ENCODE data around the gene CHST8. TPM values are rescaled to one million over a fixed set of nuclear protein-coding genes. Genes with fewer than 3 reads are reported as not detected.

Gene CHST8
- total RNA-seq, 2 experiments from 2014 or later: not detected

GRCh38 chr19:33582914-33583313 lies 38.8 kb upstream of the CHST8 start:
- no peak overlapping the region for H3K27ac Mint-ChIP-seq
- peaks cover 7% of the 10 kb centered on the region for H3K9me3 Mint-ChIP-seq
- Histone ChIP-seq H3K36me3 (ENCODE audit: insufficient read depth, low read length) (no peaks in the 10 kb centered on the region), H3K4me3 (ENCODE audit: low read length) (no peak overlapping the region), H3K9me3 (ENCODE audit: control insufficient read depth in 1 of 2, insufficient read depth in 1 of 2, low read length in 2 of 2) (peaks cover 8 to 11% of the 10 kb centered on the region in 2 experiments), H3K27ac (ENCODE audit: low read depth in 1 of 2, low read length in 2 of 2) (no peak overlapping the region), H3K27me3 (ENCODE audit: control insufficient read depth in 1 of 2, insufficient read depth in 2 of 2, low read length in 2 of 2) (no peaks in the 10 kb centered on the region), H3K4me1 (ENCODE audit: insufficient read depth, low read length) (no peaks in the 10 kb centered on the region)
- H3K4me1 Mint-ChIP-seq (ENCODE audit: low read depth): no peaks in the 10 kb centered on the region
- peaks cover 28% of the 10 kb centered on the region for H3K27me3 Mint-ChIP-seq
- H3K4me3 Mint-ChIP-seq: no peak overlapping the region
- ChIA-PET CTCF (no interaction called here), POLR2A (no interaction called here)
- intact Hi-C loops (cut with DNase I, micrococcal nuclease): no loop called here
- ATAC-seq (ENCODE audit: poor library complexity) (no peak), DNase-seq (no peak)
- H3K36me3 Mint-ChIP-seq (ENCODE audit: low read depth): peaks cover 1% of the 10 kb centered on the region
- TF ChIP-seq CTCF (IDR thresholded peaks at IDR 0.05): no peak

GRCh38 chr19:33587150-33587549 lies 34.6 kb upstream of the CHST8 start:
- CTCF ChIA-PET: no interaction called here
- no peak overlapping the region for H3K4me3 Mint-ChIP-seq
- no peak for ATAC-seq (ENCODE audit: poor library complexity)

GRCh38 chr19:33590224-33590623 lies 31.5 kb upstream of the CHST8 start:
- Mint-ChIP-seq H3K9me3 (peaks cover 13% of the 10 kb centered on the region), H3K4me3 (no peak overlapping the region), H3K27ac (no peak overlapping the region), H3K4me1 (ENCODE audit: low read depth) (no peaks in the 10 kb centered on the region), H3K36me3 (ENCODE audit: low read depth) (peaks cover 4% of the 10 kb centered on the region), H3K27me3 (no peaks in the 10 kb centered on the region)
- Histone ChIP-seq H3K36me3 (ENCODE audit: insufficient read depth, low read length) (no peaks in the 10 kb centered on the region), H3K27ac (ENCODE audit: low read depth in 1 of 2, low read length in 2 of 2) (no peak overlapping the region), H3K27me3 (ENCODE audit: control insufficient read depth in 1 of 2, insufficient read depth in 2 of 2, low read length in 2 of 2) (peaks cover 0 to 5% of the 10 kb centered on the region in 2 experiments), H3K4me3 (ENCODE audit: low read length) (no peak overlapping the region), H3K9me3 (ENCODE audit: control insufficient read depth in 1 of 2, insufficient read depth in 1 of 2, low read length in 2 of 2) (peaks cover 4 to 11% of the 10 kb centered on the region in 2 experiments), H3K4me1 (ENCODE audit: insufficient read depth, low read length) (no peaks in the 10 kb centered on the region)
- CTCF ChIA-PET: no interaction called here
- DNase-seq: no peak
- no peak for TF ChIP-seq CTCF (IDR thresholded peaks at IDR 0.05)
- POLR2A ChIA-PET: no interaction called here
- intact Hi-C loops (cut with DNase I, micrococcal nuclease): no loop called here
- ATAC-seq (ENCODE audit: poor library complexity): no peak

More at GRCh38 chr19:33587150-33587549, 34.6 kb upstream of the CHST8 start:
- H3K36me3 ChIP-seq (ENCODE audit: insufficient read depth, low read length): no peaks in the 10 kb centered on the region
- H3K4me3 ChIP-seq (ENCODE audit: low read length): no peak overlapping the region
- peaks cover 7% of the 10 kb centered on the region for H3K27me3 Mint-ChIP-seq
- TF ChIP-seq CTCF (IDR thresholded peaks at IDR 0.05): no peak
- H3K27ac Mint-ChIP-seq: no peak overlapping the region
- H3K4me1 Mint-ChIP-seq (ENCODE audit: low read depth): no peaks in the 10 kb centered on the region
- H3K9me3 Mint-ChIP-seq: peaks cover 13% of the 10 kb centered on the region
- H3K9me3 ChIP-seq (ENCODE audit: control insufficient read depth in 1 of 2, insufficient read depth in 1 of 2, low read length in 2 of 2): peaks cover 0 to 11% of the 10 kb centered on the region in 2 experiments
- intact Hi-C loops (cut with DNase I, micrococcal nuclease): no loop called here
- H3K36me3 Mint-ChIP-seq (ENCODE audit: low read depth): peaks cover 4% of the 10 kb centered on the region
- H3K27me3 ChIP-seq (ENCODE audit: control insufficient read depth in 1 of 2, insufficient read depth in 2 of 2, low read length in 2 of 2): no peaks in the 10 kb centered on the region
- POLR2A ChIA-PET: no interaction called here
- DNase-seq: no peak
- H3K27ac ChIP-seq (ENCODE audit: low read depth in 1 of 2, low read length in 2 of 2): no peak overlapping the region
- no peaks in the 10 kb centered on the region for H3K4me1 ChIP-seq (ENCODE audit: insufficient read depth, low read length)

Measured in CD4-positive, alpha-beta T cell (primary cell).